Measurements from ENCODE around the gene PHLDB1. TPM values are rescaled to one million over a fixed set of nuclear protein-coding genes. Genes with fewer than 3 reads are reported as not detected.
"Not testable (repeated sequence)": the region's sequence is repeated elsewhere in the genome, so short reads cannot be mapped to it uniquely, and the experiment has no call there.

PHLDB1 gene
- total RNA-seq, 1 donor from 2014 or later = 1.7 TPM

- intact Hi-C loops (cut with micrococcal nuclease) = no loop called here
- peaks cover 61% of the 10 kb centered on the region for H3K36me3 Mint-ChIP-seq (ENCODE audit: low read depth)
- no peak for DNase-seq
- no peak overlapping the region for H3K27ac Mint-ChIP-seq
- no peaks in the 10 kb centered on the region for H3K27me3 Mint-ChIP-seq
- H3K4me3 Mint-ChIP-seq = no peak overlapping the region
- peaks cover 10% of the 10 kb centered on the region for H3K4me1 Mint-ChIP-seq
- H3K9me3 Mint-ChIP-seq = no peaks in the 10 kb centered on the region
These were observed 14.6 kb upstream of the PHLDB1 start for GRCh38 chr11:118592616-118593367.

- peak; percentile 82 for DNase-seq
- peaks cover 62% of the 10 kb centered on the region for H3K36me3 Mint-ChIP-seq (ENCODE audit: low read depth)
- intact Hi-C loops (cut with micrococcal nuclease) = loop anchor here (1.0 kb wide), 2 partner anchors 16 to 64 kb away; no protein-coding TSS in a partner anchor
- H3K4me3 Mint-ChIP-seq, H3K27me3 Mint-ChIP-seq, H3K4me1 Mint-ChIP-seq, H3K9me3 Mint-ChIP-seq, H3K27ac Mint-ChIP-seq: not testable (repeated sequence)
These were observed 12.4 kb upstream of the PHLDB1 start for GRCh38 chr11:118594984-118595383.

GRCh38 chr11:118596224-118597146 is 10.9 kb upstream of the PHLDB1 start:
- Mint-ChIP-seq H3K36me3 (ENCODE audit: low read depth) (peaks cover 61% of the 10 kb centered on the region), H3K4me1 (peaks cover 10% of the 10 kb centered on the region), H3K9me3 (no peaks in the 10 kb centered on the region), H3K4me3 (no peak overlapping the region), H3K27ac (no peak overlapping the region), H3K27me3 (no peaks in the 10 kb centered on the region)
- DNase-seq = no peak
- intact Hi-C loops (cut with micrococcal nuclease) = no loop called here

GRCh38 chr11:118597556-118597955 is 9.9 kb upstream of the PHLDB1 start:
- Mint-ChIP-seq H3K4me3 (no peak overlapping the region), H3K27ac (no peak overlapping the region), H3K4me1 (peaks cover 13% of the 10 kb centered on the region), H3K36me3 (ENCODE audit: low read depth) (peaks cover 69% of the 10 kb centered on the region), H3K27me3 (no peaks in the 10 kb centered on the region), H3K9me3 (no peaks in the 10 kb centered on the region)
- intact Hi-C loops (cut with micrococcal nuclease) = no loop called here
- no peak for DNase-seq

- Mint-ChIP-seq H3K4me3 (no peak overlapping the region), H3K4me1 (peaks cover 8% of the 10 kb centered on the region), H3K27me3 (peaks cover 9% of the 10 kb centered on the region), H3K27ac (no peak overlapping the region), H3K9me3 (no peaks in the 10 kb centered on the region), H3K36me3 (ENCODE audit: low read depth) (peaks cover 44% of the 10 kb centered on the region)
- no peak for DNase-seq
- intact Hi-C loops (cut with micrococcal nuclease) = no loop called here
These were observed 5.1 kb upstream of the PHLDB1 start for GRCh38 chr11:118602331-118602730.

- Mint-ChIP-seq H3K36me3 (ENCODE audit: low read depth) (peaks cover 37% of the 10 kb centered on the region), H3K27me3 (peaks cover 11% of the 10 kb centered on the region), H3K4me1 (peaks cover 13% of the 10 kb centered on the region)
- H3K27ac Mint-ChIP-seq; DNase-seq; H3K4me3 Mint-ChIP-seq; H3K9me3 Mint-ChIP-seq; intact Hi-C loops (cut with micrococcal nuclease): not testable (repeated sequence)
These were observed 3.7 kb upstream of the PHLDB1 start for GRCh38 chr11:118603709-118604108.

GRCh38 chr11:118604566-118604965 is 2.8 kb upstream of the PHLDB1 start:
- Mint-ChIP-seq H3K9me3 (no peaks in the 10 kb centered on the region), H3K27ac (no peak overlapping the region), H3K27me3 (peaks cover 19% of the 10 kb centered on the region), H3K4me3 (no peak overlapping the region), H3K36me3 (ENCODE audit: low read depth) (peaks cover 34% of the 10 kb centered on the region), H3K4me1 (peaks cover 20% of the 10 kb centered on the region)
- intact Hi-C loops (cut with micrococcal nuclease) = no loop called here
- no peak for DNase-seq

- H3K4me3 Mint-ChIP-seq = no peak overlapping the region
- H3K9me3 Mint-ChIP-seq = no peaks in the 10 kb centered on the region
- H3K36me3 Mint-ChIP-seq (ENCODE audit: low read depth) = peaks cover 30% of the 10 kb centered on the region
- DNase-seq = no peak
- H3K27ac Mint-ChIP-seq = no peak overlapping the region
- peaks cover 25% of the 10 kb centered on the region for H3K4me1 Mint-ChIP-seq
- intact Hi-C loops (cut with micrococcal nuclease) = no loop called here
- peaks cover 25% of the 10 kb centered on the region for H3K27me3 Mint-ChIP-seq
These were observed 2.1 kb upstream of the PHLDB1 start for GRCh38 chr11:118605116-118605867.

DNA sequence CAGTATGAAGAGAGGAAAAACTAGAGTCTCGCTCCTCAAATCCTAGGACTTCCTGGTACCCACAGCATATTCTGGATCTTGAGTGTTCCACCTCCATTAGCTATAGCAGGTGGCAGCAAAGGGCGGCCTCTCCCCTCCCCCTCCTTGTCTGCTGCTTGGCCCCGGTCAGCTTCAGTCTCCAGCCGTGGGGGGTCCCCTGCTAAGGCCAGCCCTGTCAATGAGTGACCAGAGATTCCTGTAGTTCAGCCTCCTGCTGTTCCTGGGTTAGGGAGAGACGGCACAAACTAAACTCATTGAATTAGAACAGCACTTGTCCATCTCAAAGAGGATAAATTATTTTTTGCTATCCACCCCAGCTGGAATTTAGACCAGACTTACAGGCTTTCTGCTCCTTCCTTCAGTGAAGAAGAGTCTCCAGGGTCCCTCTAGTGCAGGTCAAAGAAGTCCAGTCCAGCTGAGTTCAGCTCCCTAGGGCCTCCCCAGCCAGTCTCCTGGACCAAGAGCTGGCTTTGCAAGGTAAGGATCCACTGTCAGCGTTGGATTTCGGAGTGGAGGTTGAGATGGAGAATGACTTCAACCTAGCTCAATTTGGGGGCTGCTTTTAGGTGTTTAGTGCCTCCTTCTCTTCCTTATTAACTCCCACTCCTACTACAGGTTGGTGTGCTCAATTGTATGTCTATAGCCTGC is 1.1 kb upstream of the PHLDB1 start:
- Mint-ChIP-seq H3K9me3 (no peaks in the 10 kb centered on the region), H3K27me3 (peaks cover 28% of the 10 kb centered on the region), H3K4me3 (peak overlapping the region; percentile 52), H3K27ac (peak overlapping the region; percentile 23), H3K4me1 (peaks cover 28% of the 10 kb centered on the region), H3K36me3 (ENCODE audit: low read depth) (peaks cover 25% of the 10 kb centered on the region)
- intact Hi-C loops (cut with micrococcal nuclease) = no loop called here
- DNase-seq = no peak

DNA sequence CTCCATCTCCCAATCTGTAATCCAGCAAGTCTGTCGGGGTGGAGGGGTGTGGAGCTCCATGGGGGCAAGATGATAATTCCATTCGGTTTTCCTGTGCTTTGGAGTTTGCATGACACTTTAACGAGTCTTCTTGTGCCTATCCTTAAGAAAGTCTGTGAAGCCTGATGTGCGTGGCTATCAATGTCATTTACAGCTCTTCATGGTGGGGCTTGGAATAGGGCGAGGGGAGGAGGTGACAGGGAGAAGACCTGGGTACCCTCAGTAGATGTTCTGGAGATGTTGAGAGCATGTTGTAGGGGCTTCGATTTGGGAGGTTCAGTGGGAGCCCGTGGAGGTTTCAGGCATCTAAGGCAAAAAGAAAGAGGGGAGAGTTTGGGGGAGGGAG is 579 bp upstream of the PHLDB1 start:
- Mint-ChIP-seq H3K4me3 (peak overlapping the region; percentile 52), H3K27ac (peak overlapping the region; percentile 29), H3K4me1 (peaks cover 29% of the 10 kb centered on the region), H3K27me3 (peaks cover 28% of the 10 kb centered on the region), H3K9me3 (no peaks in the 10 kb centered on the region), H3K36me3 (ENCODE audit: low read depth) (peaks cover 19% of the 10 kb centered on the region)
- intact Hi-C loops (cut with micrococcal nuclease) = no loop called here
- DNase-seq = no peak

DNA sequence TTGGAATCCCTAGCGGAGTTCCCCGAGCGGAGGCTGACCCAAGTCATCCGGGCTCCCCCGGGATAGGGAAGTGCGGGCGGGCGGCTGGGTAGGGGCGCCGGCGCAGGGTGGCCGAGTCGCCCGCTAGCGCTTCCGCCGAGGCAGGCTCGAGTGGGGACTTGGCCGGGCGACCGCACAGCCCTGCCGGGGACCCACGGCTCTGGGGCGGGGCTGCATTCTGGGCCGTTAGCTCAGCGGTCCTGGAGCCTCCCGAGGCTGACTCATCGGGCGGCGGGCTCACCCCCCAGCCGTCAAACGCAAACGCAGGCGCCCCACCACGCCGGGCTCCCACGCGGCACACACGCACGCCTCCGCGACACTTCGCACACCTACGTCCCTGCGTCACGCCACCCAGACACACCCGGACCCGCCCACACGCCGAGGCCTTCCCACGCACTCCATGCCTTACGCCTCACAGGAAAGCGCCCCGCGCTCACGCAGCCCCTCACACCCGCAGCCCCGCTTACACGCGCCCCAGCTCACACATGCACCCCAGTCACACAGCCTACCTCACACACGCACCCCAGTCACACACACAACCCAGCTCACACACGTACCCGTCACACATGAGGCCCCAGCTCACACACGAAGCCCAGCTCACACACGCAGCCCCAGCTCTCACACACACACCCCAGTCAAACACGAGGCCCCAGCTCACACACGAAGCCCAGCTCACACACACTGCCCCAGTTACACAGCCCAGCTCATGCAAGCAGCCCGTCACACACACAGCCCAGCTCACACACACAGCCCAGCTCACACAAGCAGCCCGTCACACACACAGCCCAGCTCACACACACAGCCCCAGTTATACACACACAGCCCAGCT is 1.2 kb downstream of the PHLDB1 start:
- H3K27me3 Mint-ChIP-seq = peaks cover 36% of the 10 kb centered on the region
- intact Hi-C loops (cut with micrococcal nuclease) = loop anchor here (2.0 kb wide), 1 partner anchor 36 kb away; the partner anchor contains the start of gene ARCN1
- H3K36me3 Mint-ChIP-seq (ENCODE audit: low read depth) = peaks cover 10% of the 10 kb centered on the region
- peak overlapping the region; percentile 76 for H3K4me3 Mint-ChIP-seq
- no peaks in the 10 kb centered on the region for H3K9me3 Mint-ChIP-seq
- peak; percentile 89 for DNase-seq
- peaks cover 25% of the 10 kb centered on the region for H3K4me1 Mint-ChIP-seq
- H3K27ac Mint-ChIP-seq = peak overlapping the region; percentile 52

GRCh38 chr11:118609380-118610224 is 2.2 kb downstream of the PHLDB1 start:
- Mint-ChIP-seq H3K9me3 (no peaks in the 10 kb centered on the region), H3K36me3 (ENCODE audit: low read depth) (peaks cover 6% of the 10 kb centered on the region), H3K4me1 (peaks cover 25% of the 10 kb centered on the region), H3K27ac (peak overlapping the region; percentile 52), H3K4me3 (peak overlapping the region; percentile 76), H3K27me3 (peaks cover 37% of the 10 kb centered on the region)
- DNase-seq = peak; percentile 72
- intact Hi-C loops (cut with micrococcal nuclease) = loop anchor here (2.0 kb wide), 1 partner anchor 37 kb away; the partner anchor contains the start of gene ARCN1
